ENCODE data around the gene PFDN6.
"Not testable (repeated sequence)": the region's sequence is repeated elsewhere in the genome, so short reads cannot be mapped to it uniquely, and the experiment has no call there.

The PFDN6 gene

GRCh38 chr6:33273129-33273923 lies 16.1 kb upstream of the PFDN6 start:
- peak overlapping the region; percentile 90 for H3K27ac ChIP-seq
- no peak for DNase-seq (ENCODE audit: low read depth, low spot score)

GRCh38 chr6:33273924-33274902 lies 15.2 kb upstream of the PFDN6 start:
- peak overlapping the region; percentile 90 for H3K27ac ChIP-seq
- no peak for DNase-seq (ENCODE audit: low read depth, low spot score)

- not testable (repeated sequence) for DNase-seq (ENCODE audit: low read depth, low spot score)
- H3K27ac ChIP-seq, result peak overlapping the region; percentile 90
Measured at GRCh38 chr6:33275795-33276580, 13.4 kb upstream of the PFDN6 start.

GRCh38 chr6:33276581-33276863 lies 12.9 kb upstream of the PFDN6 start:
- no peak for DNase-seq (ENCODE audit: low read depth, low spot score)
- peak overlapping the region; percentile 90 for H3K27ac ChIP-seq

- peak; percentile 72 for DNase-seq (ENCODE audit: low read depth, low spot score)
- H3K27ac ChIP-seq, result peak within 1 kb of the TSS; percentile 90
Measured at GRCh38 chr6:33276864-33277662, 12.3 kb upstream of the PFDN6 start, which contains the start of gene B3GALT4. TSS of gene B3GALT4 (plus strand) at chr6:33277123. CDS start at chr6:33277420, 297 bp downstream.

DNA sequence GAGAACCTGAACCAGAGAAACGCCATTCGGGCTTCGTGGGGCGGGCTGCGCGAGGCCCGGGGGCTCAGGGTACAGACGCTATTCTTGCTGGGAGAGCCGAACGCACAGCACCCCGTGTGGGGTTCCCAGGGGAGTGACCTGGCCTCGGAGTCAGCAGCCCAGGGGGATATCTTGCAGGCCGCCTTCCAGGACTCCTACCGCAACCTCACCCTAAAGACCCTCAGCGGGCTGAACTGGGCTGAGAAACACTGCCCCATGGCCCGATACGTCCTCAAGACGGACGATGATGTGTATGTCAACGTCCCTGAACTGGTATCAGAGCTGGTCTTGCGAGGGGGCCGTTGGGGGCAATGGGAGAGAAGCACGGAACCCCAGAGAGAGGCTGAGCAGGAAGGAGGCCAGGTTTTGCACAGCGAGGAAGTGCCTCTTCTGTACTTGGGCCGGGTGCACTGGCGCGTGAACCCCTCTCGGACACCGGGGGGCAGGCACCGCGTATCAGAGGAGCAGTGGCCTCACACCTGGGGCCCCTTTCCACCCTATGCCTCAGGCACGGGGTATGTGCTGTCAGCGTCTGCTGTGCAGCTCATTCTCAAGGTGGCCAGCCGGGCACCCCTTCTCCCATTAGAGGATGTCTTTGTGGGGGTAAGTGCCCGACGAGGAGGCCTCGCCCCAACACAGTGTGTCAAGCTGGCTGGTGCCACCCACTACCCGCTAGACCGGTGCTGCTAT lies 11.6 kb upstream of the PFDN6 start:
- peak overlapping the region; percentile 90 for H3K27ac ChIP-seq
- DNase-seq (ENCODE audit: low read depth, low spot score), result no peak

- no peak for DNase-seq (ENCODE audit: low read depth, low spot score)
- H3K27ac ChIP-seq, result peak overlapping the region; percentile 90
Measured at GRCh38 chr6:33278392-33278741, 11.0 kb upstream of the PFDN6 start.

- DNase-seq (ENCODE audit: low read depth, low spot score), result no peak
- no peak overlapping the region for H3K27ac ChIP-seq
Measured at GRCh38 chr6:33278810-33279209, 10.6 kb upstream of the PFDN6 start.

- no peak for DNase-seq (ENCODE audit: low read depth, low spot score)
- H3K27ac ChIP-seq, result no peak overlapping the region
Measured at GRCh38 chr6:33279257-33279695, 10.1 kb upstream of the PFDN6 start.

DNA sequence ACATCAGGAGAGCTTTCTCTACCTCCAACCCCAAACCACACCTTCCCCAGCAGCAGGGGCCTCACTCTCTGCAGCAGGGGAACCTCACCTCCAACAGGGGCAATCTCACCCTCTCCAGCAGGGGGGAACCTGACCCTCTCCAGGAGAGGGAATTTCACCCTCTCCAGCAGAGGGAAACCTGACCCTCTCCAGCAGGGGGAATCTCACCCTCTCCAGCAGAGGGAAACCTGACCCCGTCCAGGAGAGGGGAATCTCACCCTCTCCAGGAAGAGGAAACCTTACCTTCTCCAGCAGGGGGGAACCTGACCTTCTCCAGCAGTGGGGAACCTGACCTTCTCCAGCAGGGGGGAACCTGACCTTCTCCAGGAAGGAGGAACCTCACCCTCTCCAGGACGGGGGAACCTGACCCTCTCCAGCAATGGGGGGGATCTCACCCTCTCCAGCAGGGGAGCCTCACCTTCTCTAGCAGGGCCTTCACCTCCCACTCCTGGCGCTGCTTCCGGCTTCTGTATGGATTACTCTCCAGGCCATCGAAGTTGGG lies 9.4 kb upstream of the PFDN6 start:
- H3K27ac ChIP-seq, result no peak overlapping the region
- no peak for DNase-seq (ENCODE audit: low read depth, low spot score)

DNA sequence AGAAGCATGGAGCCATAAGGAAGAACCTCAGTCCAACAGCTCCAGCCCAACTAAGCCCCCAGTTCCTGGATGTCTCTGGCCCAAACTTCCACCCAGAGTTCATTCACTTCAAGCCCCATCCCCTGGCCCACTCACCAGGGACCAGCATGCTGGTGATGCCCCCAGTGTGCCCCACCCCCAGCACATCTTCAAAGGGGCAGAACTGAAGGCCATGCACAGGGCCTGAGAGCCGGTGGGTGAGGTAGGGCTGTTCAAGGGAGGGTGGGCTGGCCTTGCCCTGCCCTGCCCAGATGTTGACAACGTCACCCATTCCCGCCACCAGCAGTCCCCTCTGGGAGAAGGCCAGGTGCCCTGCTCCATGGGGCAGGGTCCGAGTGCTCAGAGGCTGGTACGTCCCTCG lies 8.9 kb upstream of the PFDN6 start:
- DNase-seq (ENCODE audit: low read depth, low spot score), result no peak
- H3K27ac ChIP-seq, result no peak overlapping the region

DNA sequence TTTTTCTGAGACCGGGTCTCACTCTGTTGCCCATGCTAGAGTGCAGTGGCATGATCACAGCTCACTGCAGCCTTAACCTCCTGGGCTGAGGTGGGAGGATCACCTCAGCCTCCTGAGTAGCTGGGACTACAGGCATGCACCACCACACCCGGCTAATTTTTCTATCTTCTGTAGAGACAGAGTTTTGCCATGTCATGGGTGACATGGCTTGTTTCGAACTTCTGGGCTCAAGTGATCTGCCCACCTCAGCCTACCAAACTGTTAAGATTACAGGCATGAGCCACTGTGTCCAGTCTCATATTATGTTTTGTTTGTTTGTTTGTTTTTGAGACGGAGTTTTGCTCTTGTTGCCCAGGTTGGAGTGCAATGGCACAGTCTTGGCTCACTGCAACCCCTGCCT lies 4.2 kb upstream of the PFDN6 start:
- H3K27ac ChIP-seq; DNase-seq (ENCODE audit: low read depth, low spot score): not testable (repeated sequence)

DNA sequence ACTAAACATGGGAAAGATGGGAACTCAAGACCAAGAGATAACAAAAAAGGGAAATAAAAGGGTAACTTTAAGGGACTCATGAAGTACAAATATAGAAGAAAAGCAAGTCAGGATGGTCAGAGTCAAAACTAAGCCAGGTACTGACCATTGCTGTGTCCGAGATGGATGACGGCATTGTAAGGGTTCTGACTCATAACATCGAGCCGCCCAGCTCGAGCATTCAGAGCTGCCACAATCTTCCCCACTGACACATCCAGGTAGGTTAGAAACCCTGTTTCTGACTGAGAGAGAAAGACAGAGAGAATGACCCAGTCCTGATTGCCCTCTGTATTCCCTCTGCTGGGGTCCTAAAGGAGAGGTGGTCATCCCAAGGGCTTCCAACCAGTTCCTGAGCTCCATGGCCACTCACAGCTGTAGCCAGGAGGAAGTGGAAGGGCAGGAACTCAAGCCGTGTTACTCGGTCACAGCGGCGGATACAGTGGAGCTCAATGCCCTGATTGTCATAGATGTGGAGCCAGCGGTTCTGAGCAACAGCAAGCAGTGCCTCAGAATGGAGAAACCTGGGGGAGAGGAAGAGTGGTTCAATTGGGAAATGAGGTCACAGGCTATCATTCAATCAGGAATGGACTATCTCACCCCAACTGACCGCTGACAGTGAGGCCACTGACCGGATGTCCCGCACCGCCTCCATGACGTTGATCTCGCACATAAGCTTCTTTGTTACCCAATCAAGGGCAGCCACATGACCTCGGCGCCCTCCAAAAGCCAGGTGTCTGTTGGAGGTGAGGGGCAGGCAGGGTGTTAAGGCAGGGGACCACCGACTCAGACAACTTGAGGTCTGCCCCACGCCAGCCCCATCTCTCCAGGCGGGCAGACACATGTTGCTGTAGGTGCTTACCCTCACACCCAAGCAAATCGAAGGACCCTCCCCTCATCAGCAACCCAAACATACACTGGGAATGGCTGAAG lies 2.2 kb upstream of the PFDN6 start:
- no peak for DNase-seq (ENCODE audit: low read depth, low spot score)
- no peak overlapping the region for H3K27ac ChIP-seq

DNA sequence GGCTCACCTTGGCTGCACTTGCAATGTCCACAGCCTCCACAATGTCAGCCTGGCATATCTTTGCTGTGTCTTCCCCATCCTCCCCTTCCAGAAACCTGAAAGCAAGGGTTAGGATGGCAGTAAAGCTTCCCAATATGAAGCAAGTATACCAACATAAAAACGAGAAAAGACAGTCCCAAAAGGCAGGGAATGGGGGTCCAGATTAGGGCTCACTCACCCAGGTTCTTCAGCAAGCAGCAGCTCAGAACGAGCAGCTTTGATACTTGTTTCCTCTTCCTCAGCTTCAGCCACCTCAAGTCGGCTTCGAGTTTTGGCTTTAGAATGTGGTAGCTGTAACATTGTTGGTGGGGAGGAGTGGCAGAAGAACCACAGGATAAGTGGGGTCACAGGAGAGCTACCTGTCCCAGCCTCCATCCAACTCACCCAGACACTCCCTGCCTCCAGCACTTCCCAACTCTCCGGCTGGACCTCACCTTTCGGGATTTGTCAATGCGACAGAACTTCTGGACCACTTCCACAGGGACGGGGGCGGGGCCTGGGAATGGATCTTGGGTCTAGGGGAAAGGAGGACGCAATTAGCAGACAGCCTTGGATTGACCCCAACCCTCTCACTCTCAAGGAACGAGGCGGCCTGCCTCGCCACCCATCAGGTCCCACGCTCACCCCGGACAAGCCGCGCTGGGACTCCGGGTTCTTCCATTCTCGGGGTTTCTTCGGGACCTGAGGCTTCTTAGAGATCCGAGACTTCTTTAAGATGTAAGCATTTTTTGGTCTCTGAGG lies 1.1 kb upstream of the PFDN6 start:
- peak overlapping the region; percentile 56 for H3K27ac ChIP-seq
- DNase-seq (ENCODE audit: low read depth, low spot score), result no peak

- peak overlapping the region; percentile 56 for H3K27ac ChIP-seq
- DNase-seq (ENCODE audit: low read depth, low spot score), result no peak
Measured at GRCh38 chr6:33289784-33290315, 449 bp downstream of the PFDN6 start.

DNA sequence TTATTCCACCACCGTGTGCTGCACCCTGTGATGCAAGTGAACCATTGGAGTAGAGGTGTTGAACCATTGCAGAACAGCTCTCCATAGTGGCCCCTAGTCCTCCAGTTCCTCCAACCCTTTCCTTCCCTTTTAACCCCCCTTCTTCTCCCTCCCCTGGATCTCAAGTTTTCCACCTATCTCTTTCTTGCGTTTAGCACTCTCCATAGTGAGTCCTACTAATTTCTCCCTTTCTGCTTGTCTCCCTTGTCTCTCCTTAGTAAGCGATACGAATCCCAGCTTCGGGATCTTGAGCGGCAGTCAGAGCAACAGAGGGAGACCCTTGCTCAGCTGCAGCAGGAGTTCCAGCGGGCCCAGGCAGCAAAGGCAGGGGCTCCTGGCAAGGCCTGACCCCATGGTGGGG lies 1.1 kb downstream of the PFDN6 start:
- no peak for DNase-seq (ENCODE audit: low read depth, low spot score)
- no peak overlapping the region for H3K27ac ChIP-seq

Data from epithelial cell of prostate (primary cell).